IMR-90 (cell line): Measurements from ENCODE around the gene PIK3IP1. TPM values are rescaled to one million over a fixed set of nuclear protein-coding genes. Genes with fewer than 3 reads are reported as not detected.

ENCODE experiments used
- polyA plus RNA-seq, 3 experiments: library from polyadenylated mRNA; depleted of rRNA; stranded (reverse); fragments of >200 nt; gene quantifications; 2 replicates each; pipeline ENCODE4 v1.2.3, GENCODE V29; 2012; ENCODE audit warnings: low replicate concordance in 1 of 3
- total RNA-seq: library from RNA; depleted of rRNA; stranded (reverse); fragments of >200 nt; gene quantifications from 2 replicates; pipeline ENCODE4 v1.2.3, GENCODE V29; 2012
- TF ChIP-seq, protein P1 (sequence below): conservative IDR thresholded peaks from 2 replicates; pipeline ENCODE4 v1.5.1; 2012; ENCODE audit warnings: mild to moderate bottlenecking, low read depth, low read length, improper control_type of control experiment

PIK3IP1 gene
- total and polyA plus RNA-seq, 2 of the 4 experiments (the other 2 are of a cell fraction) = 12.9 to 17.6 TPM

- TF ChIP-seq, protein P1, sequence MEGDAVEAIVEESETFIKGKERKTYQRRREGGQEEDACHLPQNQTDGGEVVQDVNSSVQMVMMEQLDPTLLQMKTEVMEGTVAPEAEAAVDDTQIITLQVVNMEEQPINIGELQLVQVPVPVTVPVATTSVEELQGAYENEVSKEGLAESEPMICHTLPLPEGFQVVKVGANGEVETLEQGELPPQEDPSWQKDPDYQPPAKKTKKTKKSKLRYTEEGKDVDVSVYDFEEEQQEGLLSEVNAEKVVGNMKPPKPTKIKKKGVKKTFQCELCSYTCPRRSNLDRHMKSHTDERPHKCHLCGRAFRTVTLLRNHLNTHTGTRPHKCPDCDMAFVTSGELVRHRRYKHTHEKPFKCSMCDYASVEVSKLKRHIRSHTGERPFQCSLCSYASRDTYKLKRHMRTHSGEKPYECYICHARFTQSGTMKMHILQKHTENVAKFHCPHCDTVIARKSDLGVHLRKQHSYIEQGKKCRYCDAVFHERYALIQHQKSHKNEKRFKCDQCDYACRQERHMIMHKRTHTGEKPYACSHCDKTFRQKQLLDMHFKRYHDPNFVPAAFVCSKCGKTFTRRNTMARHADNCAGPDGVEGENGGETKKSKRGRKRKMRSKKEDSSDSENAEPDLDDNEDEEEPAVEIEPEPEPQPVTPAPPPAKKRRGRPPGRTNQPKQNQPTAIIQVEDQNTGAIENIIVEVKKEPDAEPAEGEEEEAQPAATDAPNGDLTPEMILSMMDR = no peak
Measured at GRCh38 chr22:31284281-31285155, 7.8 kb downstream of the PIK3IP1 start (continued).
